ENCODE data around the gene ALX4.

DNA sequence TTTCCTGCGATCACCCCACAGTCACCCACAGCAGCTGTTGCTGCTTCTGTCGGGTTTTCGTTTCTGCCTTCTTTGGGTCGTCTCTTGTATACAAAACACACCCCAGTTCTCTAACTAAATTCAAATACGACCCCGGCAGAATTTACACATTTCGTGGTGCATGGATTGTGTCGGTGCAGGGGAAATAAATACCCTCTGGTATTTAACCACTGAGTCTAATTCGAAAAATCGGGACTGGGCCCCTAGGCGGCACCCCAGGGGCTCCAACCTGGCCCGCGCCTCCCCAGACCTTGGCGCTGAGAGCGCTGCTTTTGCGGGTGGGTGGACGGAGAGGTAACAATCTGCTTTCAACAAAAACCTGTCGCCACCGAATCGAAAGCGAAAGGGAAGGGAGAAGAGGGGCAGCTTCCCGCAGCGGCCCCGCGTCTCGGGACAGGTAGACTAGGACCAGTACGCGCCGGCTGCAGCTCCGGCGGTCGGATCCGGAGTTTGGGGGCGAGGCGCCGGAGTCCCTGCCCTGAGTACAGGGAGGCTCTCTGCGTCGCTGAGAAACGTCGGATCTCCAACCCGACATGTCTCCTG, 4.4 kb downstream of the ALX4 start:
- TF ChIP-seq SP2 (IDR thresholded peaks at IDR 0.05; ENCODE audit: low read length) = no peak
- TF ChIP-seq, protein P1, sequence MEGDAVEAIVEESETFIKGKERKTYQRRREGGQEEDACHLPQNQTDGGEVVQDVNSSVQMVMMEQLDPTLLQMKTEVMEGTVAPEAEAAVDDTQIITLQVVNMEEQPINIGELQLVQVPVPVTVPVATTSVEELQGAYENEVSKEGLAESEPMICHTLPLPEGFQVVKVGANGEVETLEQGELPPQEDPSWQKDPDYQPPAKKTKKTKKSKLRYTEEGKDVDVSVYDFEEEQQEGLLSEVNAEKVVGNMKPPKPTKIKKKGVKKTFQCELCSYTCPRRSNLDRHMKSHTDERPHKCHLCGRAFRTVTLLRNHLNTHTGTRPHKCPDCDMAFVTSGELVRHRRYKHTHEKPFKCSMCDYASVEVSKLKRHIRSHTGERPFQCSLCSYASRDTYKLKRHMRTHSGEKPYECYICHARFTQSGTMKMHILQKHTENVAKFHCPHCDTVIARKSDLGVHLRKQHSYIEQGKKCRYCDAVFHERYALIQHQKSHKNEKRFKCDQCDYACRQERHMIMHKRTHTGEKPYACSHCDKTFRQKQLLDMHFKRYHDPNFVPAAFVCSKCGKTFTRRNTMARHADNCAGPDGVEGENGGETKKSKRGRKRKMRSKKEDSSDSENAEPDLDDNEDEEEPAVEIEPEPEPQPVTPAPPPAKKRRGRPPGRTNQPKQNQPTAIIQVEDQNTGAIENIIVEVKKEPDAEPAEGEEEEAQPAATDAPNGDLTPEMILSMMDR (IDR thresholded peaks at IDR 0.05; ENCODE audit: control extremely low read depth in 1 of 3, insufficient read depth in 1 of 3, low read depth in 1 of 3, low read length in 3 of 3) = no peak
- no peak for TF ChIP-seq SIX5 (IDR thresholded peaks at IDR 0.05; ENCODE audit: low read depth, low read length)
- no peak for TF ChIP-seq POLR2AphosphoS5 (IDR thresholded peaks at IDR 0.05; ENCODE audit: low read depth, low read length)
- TF ChIP-seq, protein P2, sequence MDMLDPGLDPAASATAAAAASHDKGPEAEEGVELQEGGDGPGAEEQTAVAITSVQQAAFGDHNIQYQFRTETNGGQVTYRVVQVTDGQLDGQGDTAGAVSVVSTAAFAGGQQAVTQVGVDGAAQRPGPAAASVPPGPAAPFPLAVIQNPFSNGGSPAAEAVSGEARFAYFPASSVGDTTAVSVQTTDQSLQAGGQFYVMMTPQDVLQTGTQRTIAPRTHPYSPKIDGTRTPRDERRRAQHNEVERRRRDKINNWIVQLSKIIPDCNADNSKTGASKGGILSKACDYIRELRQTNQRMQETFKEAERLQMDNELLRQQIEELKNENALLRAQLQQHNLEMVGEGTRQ (IDR thresholded peaks at IDR 0.05; ENCODE audit: low read length) = no peak
- no peak for TF ChIP-seq GABPA (IDR thresholded peaks at IDR 0.05; ENCODE audit: borderline replicate concordance, insufficient read depth, low read length)
- no peak for TF ChIP-seq KDM5A (IDR thresholded peaks at IDR 0.05; ENCODE audit: low read length)
